Muscle of leg (tissue), 11 donors: ENCODE data around the gene VPS13D. TPM values are rescaled to one million over a fixed set of nuclear protein-coding genes. Genes with fewer than 3 reads are reported as not detected.

Source experiments
- DNase-seq: peaks from one replicate; pipeline ENCODE4 v3.0.0; 2013
- H3K27ac ChIP-seq: one replicate; pipeline ENCODE4 v1.5.1; 2013; ENCODE audit warnings: mild to moderate bottlenecking, low read length, control low read depth
- H3K27me3 ChIP-seq: one replicate; pipeline ENCODE4 v1.6.1; 2013; ENCODE audit warnings: low read length; ENCODE audit not compliant: control insufficient read depth, insufficient read depth
- H3K36me3 ChIP-seq: one replicate; pipeline ENCODE4 v1.6.1; 2013; ENCODE audit warnings: low read length; ENCODE audit not compliant: control insufficient read depth, insufficient read depth
- H3K4me1 ChIP-seq: one replicate; pipeline ENCODE4 v1.6.1; 2013; ENCODE audit warnings: low read length; ENCODE audit not compliant: control insufficient read depth, insufficient read depth
- H3K4me3 ChIP-seq: one replicate; pipeline ENCODE4 v1.5.1; 2013; ENCODE audit warnings: low read length, control low read depth
- H3K9me3 ChIP-seq: replicated peaks from 2 replicates; pipeline ENCODE4 v1.6.1; 2013; ENCODE audit warnings: low read depth, low read length; ENCODE audit not compliant: control insufficient read depth
- WGBS: methylation state at CpG from one replicate; pipeline ENCODE4 v1.1.5; 2013; ENCODE audit warnings: missing lambda C conversion rate; ENCODE audit not compliant: insufficient coverage; 5-methylcytosine and 5-hydroxymethylcytosine counted together
- polyA plus RNA-seq, 8 donors: library from polyadenylated mRNA; unstranded; fragments of 120-200 nt; gene quantifications; one replicate each; pipeline versions ENCODE4 v1.2.1 to v1.2.3, GENCODE V29; 2013; ENCODE audit warnings: inconsistent platforms in 1 of 8, low replicate concordance in 1 of 8; ENCODE audit not compliant: insufficient read length in 8 of 8, insufficient read depth in 1 of 8
- total RNA-seq: library from RNA; stranded (reverse); fragments of 120-200 nt; gene quantifications from one replicate; pipeline ENCODE4 v1.2.4, GENCODE V29; 2013

The VPS13D gene
- total and polyA plus RNA-seq, 9 donors = 14.9 to 21.2 (median 17.0) TPM

GRCh38 chr1:12527564-12527963 is 297.7 kb downstream of the VPS13D start:
- no peak overlapping the region for H3K27ac ChIP-seq
- H3K9me3 ChIP-seq = no peaks in the 10 kb centered on the region
- H3K36me3 ChIP-seq = no peaks in the 10 kb centered on the region
- H3K4me3 ChIP-seq = no peak overlapping the region
- no peak for DNase-seq
- no peaks in the 10 kb centered on the region for H3K27me3 ChIP-seq
- 89% methylated on average over 16 of the region's 16 CpGs for WGBS
- peaks cover 6% of the 10 kb centered on the region for H3K4me1 ChIP-seq

GRCh38 chr1:12528021-12528852 is 298.4 kb downstream of the VPS13D start:
- no peak overlapping the region for H3K27ac ChIP-seq
- WGBS = 81% methylated on average over 19 of the region's 24 CpGs
- no peaks in the 10 kb centered on the region for H3K9me3 ChIP-seq
- no peak overlapping the region for H3K4me3 ChIP-seq
- H3K27me3 ChIP-seq = no peaks in the 10 kb centered on the region
- H3K36me3 ChIP-seq = no peaks in the 10 kb centered on the region
- DNase-seq = no peak
- H3K4me1 ChIP-seq = peaks cover 6% of the 10 kb centered on the region

- no peak for DNase-seq
- no peak overlapping the region for H3K27ac ChIP-seq
- no peaks in the 10 kb centered on the region for H3K36me3 ChIP-seq
- peaks cover 6% of the 10 kb centered on the region for H3K4me1 ChIP-seq
- WGBS = no CpG with 5 or more reads among the region's 3 CpGs
- no peak overlapping the region for H3K4me3 ChIP-seq
- H3K9me3 ChIP-seq = no peaks in the 10 kb centered on the region
- no peaks in the 10 kb centered on the region for H3K27me3 ChIP-seq
Observed at GRCh38 chr1:12529640-12530174, 299.9 kb downstream of the VPS13D start.

GRCh38 chr1:12530462-12531178 is 300.8 kb downstream of the VPS13D start:
- Histone ChIP-seq H3K4me3 (no peak overlapping the region), H3K27ac (no peak overlapping the region), H3K27me3 (no peaks in the 10 kb centered on the region), H3K36me3 (no peaks in the 10 kb centered on the region), H3K9me3 (peaks cover 3% of the 10 kb centered on the region), H3K4me1 (peaks cover 2% of the 10 kb centered on the region)
- DNase-seq = no peak
- 86% methylated on average over 1 of the region's 11 CpGs for WGBS

GRCh38 chr1:12531179-12531499 is 301.3 kb downstream of the VPS13D start:
- no CpG with 5 or more reads among the region's 1 CpG for WGBS
- Histone ChIP-seq H3K4me1 (no peaks in the 10 kb centered on the region), H3K27ac (no peak overlapping the region)

GRCh38 chr1:12532405-12533315 is 302.8 kb downstream of the VPS13D start:
- no peaks in the 10 kb centered on the region for H3K27me3 ChIP-seq
- 92% methylated on average over 18 of the region's 19 CpGs for WGBS

More at GRCh38 chr1:12531179-12531499, 301.3 kb downstream of the VPS13D start:
- peaks cover 7% of the 10 kb centered on the region for H3K9me3 ChIP-seq
- H3K27me3 ChIP-seq = no peaks in the 10 kb centered on the region
- no peak for DNase-seq
- no peak overlapping the region for H3K4me3 ChIP-seq
- no peaks in the 10 kb centered on the region for H3K36me3 ChIP-seq

GRCh38 chr1:12536023-12536639 is 306.3 kb downstream of the VPS13D start:
- WGBS = no CpG with 5 or more reads among the region's 1 CpG
- Histone ChIP-seq H3K27ac (no peak overlapping the region), H3K4me3 (no peak overlapping the region), H3K9me3 (peaks cover 9% of the 10 kb centered on the region), H3K36me3 (no peaks in the 10 kb centered on the region), H3K4me1 (peaks cover 20% of the 10 kb centered on the region), H3K27me3 (no peaks in the 10 kb centered on the region)
- no peak for DNase-seq

More at GRCh38 chr1:12532405-12533315, 302.8 kb downstream of the VPS13D start:
- H3K36me3 ChIP-seq = no peaks in the 10 kb centered on the region
- DNase-seq = no peak
- H3K4me3 ChIP-seq = no peak overlapping the region
- no peaks in the 10 kb centered on the region for H3K4me1 ChIP-seq
- H3K27ac ChIP-seq = no peak overlapping the region
- peaks cover 9% of the 10 kb centered on the region for H3K9me3 ChIP-seq

- Histone ChIP-seq H3K36me3 (no peaks in the 10 kb centered on the region), H3K27me3 (no peaks in the 10 kb centered on the region), H3K4me1 (peaks cover 28% of the 10 kb centered on the region), H3K4me3 (no peak overlapping the region), H3K9me3 (peaks cover 9% of the 10 kb centered on the region), H3K27ac (no peak overlapping the region)
- 100% methylated on average over 3 of the region's 4 CpGs for WGBS
- DNase-seq = no peak
Observed at GRCh38 chr1:12537294-12537693, 307.5 kb downstream of the VPS13D start.

GRCh38 chr1:12537906-12538461 is 308.2 kb downstream of the VPS13D start:
- no CpG with 5 or more reads among the region's 3 CpGs for WGBS
- Histone ChIP-seq H3K27ac (no peak overlapping the region), H3K27me3 (no peaks in the 10 kb centered on the region), H3K4me1 (peaks cover 28% of the 10 kb centered on the region), H3K36me3 (no peaks in the 10 kb centered on the region), H3K9me3 (peaks cover 9% of the 10 kb centered on the region), H3K4me3 (no peak overlapping the region)
- DNase-seq = no peak
